Fibroblast of lung (primary cell): Measurements from ENCODE around the gene ECSIT. TPM values are rescaled to one million over a fixed set of nuclear protein-coding genes. Genes with fewer than 3 reads are reported as not detected.
"Not testable (repeated sequence)": the region's sequence is repeated elsewhere in the genome, so short reads cannot be mapped to it uniquely, and the experiment has no call there.

Experiments
- DNase-seq, 2 donors: peaks; one replicate each; pipeline versions ENCODE4 v3.0.0 to v3.0.0-alpha.2; 2010; ENCODE audit warnings: low read depth in 2 of 2
- H2AFZ ChIP-seq: 2 replicates; pipeline ENCODE4 v1.5.1; 2012; ENCODE audit warnings: low read length, control low read depth, inconsistent platforms
- H3K27ac ChIP-seq: 2 replicates; pipeline ENCODE4 v1.5.1; 2011; ENCODE audit warnings: low read length, control low read depth; ENCODE audit not compliant: insufficient read depth
- H3K27me3 ChIP-seq: 2 replicates; pipeline ENCODE4 v1.5.1; 2011; ENCODE audit warnings: mild to moderate bottlenecking, low read length; ENCODE audit not compliant: control insufficient read depth, insufficient read depth
- H3K36me3 ChIP-seq: 2 replicates; pipeline ENCODE4 v1.5.1; 2011; ENCODE audit warnings: low read length; ENCODE audit not compliant: control insufficient read depth, insufficient read depth
- H3K4me1 ChIP-seq: 2 replicates; pipeline ENCODE4 v1.5.1; 2011; ENCODE audit warnings: low read length; ENCODE audit not compliant: control insufficient read depth, insufficient read depth; ENCODE audit errors: extremely low read depth
- H3K4me2 ChIP-seq: 2 replicates; pipeline ENCODE4 v1.5.1; 2011; ENCODE audit warnings: low read length, control low read depth; ENCODE audit not compliant: insufficient read depth; ENCODE audit errors: extremely low read depth
- H3K4me3 ChIP-seq, 4 experiments: fragments of 200-600 bp in 1 of 4; sonication (generic) in 1 of 4; replicated peaks in 1 of 4; 2 replicates each; pipeline ENCODE4 v1.5.1; 2011 to 2016; ENCODE audit warnings: low read length in 4 of 4, low read depth in 3 of 4, mild to moderate bottlenecking in 3 of 4, control low read depth in 2 of 4, inconsistent platforms in 1 of 4, mixed read lengths in 1 of 4; ENCODE audit not compliant: insufficient read depth in 1 of 4; ENCODE audit errors: control extremely low read depth in 1 of 4
- H3K79me2 ChIP-seq: 2 replicates; pipeline ENCODE4 v1.5.1; 2012; ENCODE audit warnings: mild to moderate bottlenecking, low read length, inconsistent platforms; ENCODE audit not compliant: control insufficient read depth, insufficient read depth
- H3K9ac ChIP-seq: 2 replicates; pipeline ENCODE4 v1.5.1; 2011; ENCODE audit warnings: mild to moderate bottlenecking, low read length, control low read depth; ENCODE audit not compliant: insufficient read depth
- H3K9me3 ChIP-seq: 2 replicates; pipeline ENCODE4 v1.5.1; 2012; ENCODE audit warnings: low read depth, low read length; ENCODE audit not compliant: control insufficient read depth, insufficient read depth
- H4K20me1 ChIP-seq: 2 replicates; pipeline ENCODE4 v1.5.1; 2011; ENCODE audit warnings: low read length; ENCODE audit not compliant: control insufficient read depth, insufficient read depth; ENCODE audit errors: extremely low read depth
- EZH2 ChIP-seq: IDR thresholded peaks from 2 replicates; pipeline ENCODE4 v1.5.1; 2012; ENCODE audit warnings: low read length, control low read depth, mild to moderate bottlenecking; ENCODE audit errors: missing control alignments
- polyA plus RNA-seq, 2 donors: library from polyadenylated mRNA; depleted of rRNA in 1 of 2; stranded (reverse) in 1 of 2; unstranded in 1 of 2; fragments of >200 nt; gene quantifications; 2 replicates each; pipeline ENCODE4 v1.2.1, GENCODE V29; 2011 to 2012; ENCODE audit warnings: missing spikeins in 1 of 2
- total RNA-seq: library from RNA; depleted of rRNA; stranded (reverse); fragments of >200 nt; gene quantifications from 2 replicates; pipeline ENCODE4 v1.2.1, GENCODE V29; 2014
- TF ChIP-seq, protein P1 (sequence below), 2 donors: IDR thresholded peaks in 1 of 2; conservative IDR thresholded peaks in 1 of 2; 1 replicate in 1 of 2; 2 replicates in 1 of 2; pipeline ENCODE4 v1.5.1; 2011 to 2012; ENCODE audit warnings: low read length in 2 of 2, control low read depth in 1 of 2, inconsistent platforms in 1 of 2, low read depth in 1 of 2, mild to moderate bottlenecking in 1 of 2

The ECSIT gene
- total and polyA plus RNA-seq, 2 donors (not counting 1 experiment from before 2014, with no cell fraction given), result 19.3 to 33.5 TPM

DNA sequence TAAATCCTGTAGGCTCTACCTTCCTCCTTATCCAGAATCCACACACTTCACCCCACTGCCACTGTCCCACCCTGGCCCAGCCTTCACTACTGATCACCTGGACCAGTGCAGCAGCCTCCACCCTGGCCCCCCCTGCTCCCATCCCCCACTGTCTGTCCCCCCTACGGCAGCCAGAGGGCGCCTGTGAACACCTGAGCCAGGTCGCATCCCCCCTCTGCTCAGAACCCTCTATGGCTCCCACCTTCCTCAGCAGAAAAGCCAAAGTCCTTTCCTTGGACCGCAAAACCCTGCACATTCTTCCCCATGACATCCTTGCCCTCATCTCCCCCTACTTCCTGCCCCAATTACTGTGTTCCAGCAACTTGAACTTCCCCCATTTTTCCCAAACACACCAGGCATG, 68.7 kb downstream of the ECSIT start:
- Histone ChIP-seq H3K9ac (no peak overlapping the region), H3K4me1 (no peaks in the 10 kb centered on the region), H3K9me3 (no peaks in the 10 kb centered on the region), H3K36me3 (no peaks in the 10 kb centered on the region), H3K27me3 (no peaks in the 10 kb centered on the region), H3K4me2 (no peak overlapping the region), H2AFZ (no peak overlapping the region), H3K79me2 (no peaks in the 10 kb centered on the region), H3K27ac (no peak overlapping the region), H3K4me3 (no peak overlapping the region), H4K20me1 (no peaks in the 10 kb centered on the region)
- no peak for DNase-seq
- TF ChIP-seq, protein P1, sequence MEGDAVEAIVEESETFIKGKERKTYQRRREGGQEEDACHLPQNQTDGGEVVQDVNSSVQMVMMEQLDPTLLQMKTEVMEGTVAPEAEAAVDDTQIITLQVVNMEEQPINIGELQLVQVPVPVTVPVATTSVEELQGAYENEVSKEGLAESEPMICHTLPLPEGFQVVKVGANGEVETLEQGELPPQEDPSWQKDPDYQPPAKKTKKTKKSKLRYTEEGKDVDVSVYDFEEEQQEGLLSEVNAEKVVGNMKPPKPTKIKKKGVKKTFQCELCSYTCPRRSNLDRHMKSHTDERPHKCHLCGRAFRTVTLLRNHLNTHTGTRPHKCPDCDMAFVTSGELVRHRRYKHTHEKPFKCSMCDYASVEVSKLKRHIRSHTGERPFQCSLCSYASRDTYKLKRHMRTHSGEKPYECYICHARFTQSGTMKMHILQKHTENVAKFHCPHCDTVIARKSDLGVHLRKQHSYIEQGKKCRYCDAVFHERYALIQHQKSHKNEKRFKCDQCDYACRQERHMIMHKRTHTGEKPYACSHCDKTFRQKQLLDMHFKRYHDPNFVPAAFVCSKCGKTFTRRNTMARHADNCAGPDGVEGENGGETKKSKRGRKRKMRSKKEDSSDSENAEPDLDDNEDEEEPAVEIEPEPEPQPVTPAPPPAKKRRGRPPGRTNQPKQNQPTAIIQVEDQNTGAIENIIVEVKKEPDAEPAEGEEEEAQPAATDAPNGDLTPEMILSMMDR (conservative IDR thresholded peaks at IDR 0.05 in 1 of 2, IDR thresholded peaks at IDR 0.05 in 1 of 2; ENCODE audit: low read depth in 1 of 2, low read length in 2 of 2), result peak in 1 of 2 donors; percentile 11
- TF ChIP-seq EZH2, result no peak

DNA sequence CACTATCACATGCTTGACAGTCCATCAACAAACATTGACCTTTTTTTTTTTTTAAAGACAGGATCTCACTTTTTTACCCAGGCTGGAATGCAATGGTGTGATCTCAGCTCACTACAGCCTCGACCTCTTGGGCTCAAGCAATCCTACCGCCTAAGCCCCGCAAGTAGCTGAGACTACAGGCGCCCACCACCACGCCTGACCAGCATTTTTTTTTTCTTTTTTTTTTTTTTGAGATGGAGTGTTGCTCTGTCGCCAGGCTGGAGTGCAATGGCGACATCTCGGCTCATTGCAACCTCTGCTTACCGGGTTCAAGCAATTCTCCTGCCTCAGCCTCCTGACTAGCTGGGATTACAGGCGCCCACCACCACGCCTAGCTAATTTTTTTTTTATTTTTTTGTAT, 70.0 kb downstream of the ECSIT start:
- not testable (repeated sequence) for DNase-seq, H3K4me1 ChIP-seq, H3K27me3 ChIP-seq, H3K4me3 ChIP-seq, H3K27ac ChIP-seq, H3K9ac ChIP-seq, H2AFZ ChIP-seq, H4K20me1 ChIP-seq, H3K79me2 ChIP-seq, H3K9me3 ChIP-seq, H3K4me2 ChIP-seq, H3K36me3 ChIP-seq

DNA sequence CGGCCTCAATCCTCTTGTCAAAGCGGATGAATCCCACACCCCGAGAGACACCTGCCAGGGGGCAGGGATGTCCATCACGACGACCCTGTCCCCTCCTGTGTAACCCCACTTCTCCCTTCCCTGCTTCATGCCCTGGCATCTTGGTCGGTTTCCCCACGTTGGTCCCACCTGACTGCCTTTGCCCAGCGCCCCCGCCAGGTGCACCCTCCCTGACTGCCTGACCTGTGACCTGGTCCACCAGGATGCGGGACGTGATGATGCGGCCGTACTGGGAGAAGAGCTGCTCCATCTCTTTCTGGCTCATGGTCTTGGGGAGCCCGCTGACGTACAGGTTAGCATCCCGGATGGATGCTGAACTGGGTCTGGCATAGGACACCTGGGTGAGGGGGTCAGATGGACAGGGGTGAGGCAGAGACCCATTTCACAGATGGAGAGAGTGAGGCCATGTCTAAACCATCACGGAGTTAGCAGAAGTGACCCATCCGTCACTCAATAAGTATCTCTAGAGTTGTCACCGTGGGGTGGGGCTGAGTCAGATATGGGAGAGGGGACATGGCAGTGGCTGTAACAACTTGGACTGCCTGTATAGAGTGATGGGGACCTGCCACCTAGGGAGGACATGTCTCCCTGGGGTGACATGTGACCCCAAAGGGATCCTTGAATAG, 70.6 kb downstream of the ECSIT start:
- DNase-seq, result no peak
- TF ChIP-seq, protein P1 (conservative IDR thresholded peaks at IDR 0.05 in 1 of 2, IDR thresholded peaks at IDR 0.05 in 1 of 2; ENCODE audit: low read depth in 1 of 2, low read length in 2 of 2), result no peak
- no peak for TF ChIP-seq EZH2
- H3K4me3 ChIP-seq, result no peak overlapping the region
- no peak overlapping the region for H3K4me2 ChIP-seq
- no peaks in the 10 kb centered on the region for H4K20me1 ChIP-seq
- H3K4me1 ChIP-seq, result no peaks in the 10 kb centered on the region
- no peak overlapping the region for H3K9ac ChIP-seq
- H3K27ac ChIP-seq, result no peak overlapping the region
- no peaks in the 10 kb centered on the region for H3K36me3 ChIP-seq
- no peaks in the 10 kb centered on the region for H3K27me3 ChIP-seq
- no peaks in the 10 kb centered on the region for H3K9me3 ChIP-seq
- no peak overlapping the region for H2AFZ ChIP-seq
- H3K79me2 ChIP-seq, result no peaks in the 10 kb centered on the region
